Esophagus muscularis mucosa (tissue), 4 donors: Measurements from ENCODE around the gene SERTAD1. TPM values are rescaled to one million over a fixed set of nuclear protein-coding genes. Genes with fewer than 3 reads are reported as not detected.

Experiments
- DNase-seq: peaks from one replicate; pipeline ENCODE4 v3.0.0-alpha.2; 2017; ENCODE audit errors: extremely low spot score
- H3K27ac ChIP-seq, 4 donors: fragments of 200-600 bp; sonication (generic); replicated peaks in 1 of 4; 1 replicate in 3 of 4; 2 replicates in 1 of 4; pipeline ENCODE4 v1.5.1; 2016 to 2019; ENCODE audit warnings: mild to moderate bottlenecking in 1 of 4
- H3K27me3 ChIP-seq, 4 donors: fragments of 200-600 bp; sonication (generic); one replicate each; pipeline versions ENCODE4 v1.5.1 to v1.6.0; 2016 to 2019
- H3K36me3 ChIP-seq, 4 donors: fragments of 200-600 bp; sonication (generic); one replicate each; pipeline ENCODE4 v1.5.1; 2016 to 2019
- H3K4me1 ChIP-seq, 4 donors: fragments of 200-600 bp; sonication (generic); one replicate each; pipeline ENCODE4 v1.5.1; 2016 to 2019
- H3K4me3 ChIP-seq, 4 donors: fragments of 200-600 bp; sonication (generic); 1 replicate in 2 of 4; 2 replicates in 2 of 4; pipeline ENCODE4 v1.5.1; 2016 to 2019; ENCODE audit warnings: mild to moderate bottlenecking in 4 of 4, moderate library complexity in 1 of 4
- H3K9me3 ChIP-seq, 4 donors: fragments of 200-600 bp; sonication (generic); 1 replicate in 3 of 4; 2 replicates in 1 of 4; pipeline ENCODE4 v1.5.1; 2016 to 2019
- EP300 ChIP-seq: sonication (generic); formaldehyde crosslinking; IDR thresholded peaks from one replicate; pipeline ENCODE4 v1.6.1; 2017; ENCODE audit warnings: antibody characterized with exemption
- POLR2A ChIP-seq: fragments of 450-650 bp; IDR thresholded peaks from one replicate; pipeline ENCODE4 v1.6.1; 2017; ENCODE audit warnings: antibody characterized with exemption, moderate library complexity, mild to moderate bottlenecking, low read depth
- POLR2AphosphoS5 ChIP-seq, 2 donors: sonication (generic); formaldehyde crosslinking; IDR thresholded peaks; one replicate each; pipeline ENCODE4 v1.6.1; 2017; ENCODE audit warnings: antibody characterized with exemption in 2 of 2
- WGBS: methylation state at CpG from one replicate; pipeline ENCODE4 v1.1.5; 2018; 5-methylcytosine and 5-hydroxymethylcytosine counted together
- intact Hi-C: fragments of 100-400 bp; cut with DNase I; formaldehyde crosslinking; loops from one replicate; pipeline ENCODE4 v1.15.1; 2023
- total RNA-seq, 4 donors: library from RNA; depleted of rRNA; stranded (reverse); fragments of >200 nt; gene quantifications; one replicate each; pipeline versions ENCODE4 v1.1.0 to v1.2.1, GENCODE V29; 2016
- TF ChIP-seq, protein P1 (sequence below), 3 experiments: fragments of 200-600 bp in 2 of 3; fragments of 450-650 bp in 1 of 3; sonication (generic) in 2 of 3; IDR thresholded peaks; one replicate each; pipeline ENCODE4 v1.5.1; 2017 to 2019; ENCODE audit warnings: antibody characterized with exemption in 3 of 3, mild to moderate bottlenecking in 2 of 3, moderate library complexity in 1 of 3

Gene SERTAD1
- total RNA-seq, 4 donors from 2014 or later = 13.7 to 73.1 (median 22.5) TPM

DNA sequence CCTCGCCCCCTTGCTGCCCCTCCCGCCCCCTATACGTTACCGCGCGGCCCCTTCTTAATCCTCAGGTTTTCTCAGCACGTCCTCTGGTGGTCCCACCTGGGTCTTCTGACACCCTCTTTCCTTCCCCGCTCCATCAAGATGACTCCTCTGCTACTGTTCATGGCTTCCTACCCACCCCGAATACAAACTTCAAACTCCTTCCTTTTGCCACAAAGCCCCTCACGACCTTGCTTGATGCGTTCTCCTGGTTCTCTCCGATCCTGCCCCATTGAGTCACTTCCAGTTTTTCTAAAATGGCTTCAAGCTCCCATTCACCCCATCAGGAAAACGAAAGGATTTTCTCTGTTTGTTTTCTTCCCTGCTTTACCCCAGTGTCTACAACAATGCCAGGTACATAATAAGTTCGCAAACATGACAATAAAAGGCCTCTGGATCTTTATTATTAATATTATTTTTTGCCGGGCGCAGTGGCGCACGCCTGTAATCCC lies 19.1 kb upstream of the SERTAD1 start:
- Histone ChIP-seq H3K4me1 (peaks cover 26 to 38% (median 37%) of the 10 kb centered on the region in 4 donors), H3K27me3 (no peaks in the 10 kb centered on the region), H3K4me3 (peak overlapping the region; percentile 65 to 100 (median 82)), H3K36me3 (peaks cover 17 to 59% (median 53%) of the 10 kb centered on the region in 4 donors), H3K9me3 (no peaks in the 10 kb centered on the region), H3K27ac (peak overlapping the region; percentile 90 to 99 (median 98))
- intact Hi-C loops = loop anchor here (1.0 kb wide), 1 partner anchor 24 kb away; no protein-coding TSS in a partner anchor
- 19% methylated on average over 17 of the region's 18 CpGs for WGBS
- TF ChIP-seq, protein P1, sequence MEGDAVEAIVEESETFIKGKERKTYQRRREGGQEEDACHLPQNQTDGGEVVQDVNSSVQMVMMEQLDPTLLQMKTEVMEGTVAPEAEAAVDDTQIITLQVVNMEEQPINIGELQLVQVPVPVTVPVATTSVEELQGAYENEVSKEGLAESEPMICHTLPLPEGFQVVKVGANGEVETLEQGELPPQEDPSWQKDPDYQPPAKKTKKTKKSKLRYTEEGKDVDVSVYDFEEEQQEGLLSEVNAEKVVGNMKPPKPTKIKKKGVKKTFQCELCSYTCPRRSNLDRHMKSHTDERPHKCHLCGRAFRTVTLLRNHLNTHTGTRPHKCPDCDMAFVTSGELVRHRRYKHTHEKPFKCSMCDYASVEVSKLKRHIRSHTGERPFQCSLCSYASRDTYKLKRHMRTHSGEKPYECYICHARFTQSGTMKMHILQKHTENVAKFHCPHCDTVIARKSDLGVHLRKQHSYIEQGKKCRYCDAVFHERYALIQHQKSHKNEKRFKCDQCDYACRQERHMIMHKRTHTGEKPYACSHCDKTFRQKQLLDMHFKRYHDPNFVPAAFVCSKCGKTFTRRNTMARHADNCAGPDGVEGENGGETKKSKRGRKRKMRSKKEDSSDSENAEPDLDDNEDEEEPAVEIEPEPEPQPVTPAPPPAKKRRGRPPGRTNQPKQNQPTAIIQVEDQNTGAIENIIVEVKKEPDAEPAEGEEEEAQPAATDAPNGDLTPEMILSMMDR (IDR thresholded peaks at IDR 0.05) = peak in 2 of 3 experiments; percentile 50 to 53
- TF ChIP-seq EP300 (no peak), POLR2AphosphoS5 (IDR thresholded peaks at IDR 0.05) (no peak), POLR2A (no peak)
- no peak for DNase-seq

- H3K36me3 ChIP-seq = peaks cover 17 to 52% (median 47%) of the 10 kb centered on the region in 4 donors
- TF ChIP-seq EP300 (no peak), POLR2AphosphoS5 (IDR thresholded peaks at IDR 0.05) (peak; percentile 98 to 99), POLR2A (peak; percentile 98)
- H3K27ac ChIP-seq = peak within 1 kb of the TSS; percentile 90 to 99 (median 98)
- peak within 1 kb of the TSS; percentile 65 to 100 (median 82) for H3K4me3 ChIP-seq
- H3K27me3 ChIP-seq = no peaks in the 10 kb centered on the region
- H3K9me3 ChIP-seq = no peaks in the 10 kb centered on the region
- intact Hi-C loops = loop anchor here (1.0 kb wide), 1 partner anchor 23 kb away; no protein-coding TSS in a partner anchor
- 3% methylated on average over 10 of the region's 72 CpGs for WGBS
- peak; percentile 99 for DNase-seq
- peaks cover 26 to 43% (median 39%) of the 10 kb centered on the region in 4 donors for H3K4me1 ChIP-seq
Observed at GRCh38 chr19:40444000-40444824, 18.4 kb upstream of the SERTAD1 start, which contains the start of gene SERTAD3. Gene SERTAD3, minus strand, starts transcription at chr19:40444335. Its CDS starts 2,255 bp downstream, at chr19:40442080.

GRCh38 chr19:40443131-40443999 lies 17.6 kb upstream of the SERTAD1 start:
- H3K4me3 ChIP-seq = peak overlapping the region; percentile 65 to 100 (median 82)
- peak overlapping the region; percentile 90 to 99 (median 98) for H3K27ac ChIP-seq
- no peaks in the 10 kb centered on the region for H3K9me3 ChIP-seq
- peak; percentile 65 for TF ChIP-seq EP300
- peak; percentile 56 for TF ChIP-seq POLR2A
- TF ChIP-seq POLR2AphosphoS5 (IDR thresholded peaks at IDR 0.05) = peak; percentile 91 to 99
- TF ChIP-seq, protein P1 (IDR thresholded peaks at IDR 0.05) = no peak
- no peaks in the 10 kb centered on the region for H3K27me3 ChIP-seq
- H3K36me3 ChIP-seq = peaks cover 13 to 44% (median 38%) of the 10 kb centered on the region in 4 donors
- DNase-seq = peak; percentile 100
- intact Hi-C loops = no loop called here
- under 1% methylated on average over 31 of the region's 52 CpGs for WGBS
- peaks cover 26 to 47% (median 39%) of the 10 kb centered on the region in 4 donors for H3K4me1 ChIP-seq

DNA sequence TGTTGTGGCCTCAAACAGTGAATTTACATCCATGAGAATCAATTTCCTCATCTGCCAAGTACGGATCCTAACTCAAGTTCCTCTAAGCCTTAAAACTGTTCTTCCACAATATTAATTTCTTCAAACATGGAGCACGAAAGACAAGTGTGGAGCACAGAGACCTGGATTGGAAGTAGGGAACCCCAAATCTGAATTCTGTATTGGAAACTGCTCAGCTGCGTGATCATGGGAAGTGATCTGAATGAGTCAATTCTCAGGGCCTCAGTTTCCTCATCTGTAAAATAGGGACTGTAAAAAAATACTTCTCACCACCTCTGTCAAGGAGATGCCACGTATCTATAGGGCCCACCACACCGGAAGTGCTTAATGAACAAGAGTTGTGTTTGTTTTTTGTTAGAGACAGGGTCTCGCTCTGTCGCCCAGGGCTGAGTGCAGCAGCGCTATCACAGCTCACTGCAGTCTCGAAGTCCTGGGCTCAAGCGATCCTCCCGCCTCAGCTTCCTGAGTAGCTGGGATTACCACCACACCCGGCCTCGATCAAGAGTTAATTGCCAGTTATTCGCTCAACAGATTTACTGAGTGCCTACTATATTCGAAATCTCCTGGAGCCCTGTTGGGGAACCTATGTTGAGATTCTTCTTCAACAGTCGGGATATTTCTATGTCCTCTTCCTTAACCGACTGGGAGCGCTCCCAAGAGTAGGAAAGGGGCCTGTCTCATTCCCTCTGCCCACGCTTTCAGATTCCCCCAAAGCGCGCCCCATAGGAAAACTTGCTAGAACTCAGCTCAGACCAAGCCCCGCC lies 16.7 kb upstream of the SERTAD1 start:
- Histone ChIP-seq H3K27ac (peak overlapping the region; percentile 90 to 99 (median 98)), H3K4me3 (peak overlapping the region; percentile 65 to 100 (median 82)), H3K27me3 (no peaks in the 10 kb centered on the region), H3K36me3 (peaks cover 9 to 36% (median 30%) of the 10 kb centered on the region in 4 donors), H3K4me1 (peaks cover 26 to 47% (median 39%) of the 10 kb centered on the region in 4 donors), H3K9me3 (no peaks in the 10 kb centered on the region)
- DNase-seq = no peak
- 14% methylated on average over 20 of the region's 22 CpGs for WGBS
- TF ChIP-seq, protein P1 (IDR thresholded peaks at IDR 0.05) = no peak
- no peak for TF ChIP-seq EP300
- TF ChIP-seq POLR2A = no peak
- no peak for TF ChIP-seq POLR2AphosphoS5 (IDR thresholded peaks at IDR 0.05)
- intact Hi-C loops = no loop called here
